Lower lobe of right lung (tissue), 2 donors: Measurements from ENCODE around the gene POLDIP2. TPM values are rescaled to one million over a fixed set of nuclear protein-coding genes. Genes with fewer than 3 reads are reported as not detected.

Experiments
- ATAC-seq, 2 donors: fragments of 200-7000 bp; cut with Tn5 transposase; one replicate each; pipeline ENCODE4 v1.9.1; 2020 to 2022; ENCODE audit warnings: mild to moderate bottlenecking in 2 of 2, moderate library complexity in 2 of 2
- DNase-seq: peaks from one replicate; pipeline ENCODE4 v3.0.0-alpha.2; 2020
- H3K27ac ChIP-seq: fragments of 200-600 bp; one replicate; pipeline ENCODE4 v1.8.0; 2022
- H3K27me3 ChIP-seq: fragments of 200-600 bp; one replicate; pipeline ENCODE4 v1.8.0; 2022; ENCODE audit warnings: low read depth
- H3K36me3 ChIP-seq: fragments of 200-600 bp; one replicate; pipeline ENCODE4 v1.8.0; 2022; ENCODE audit warnings: mild to moderate bottlenecking
- H3K4me1 ChIP-seq: fragments of 200-600 bp; one replicate; pipeline ENCODE4 v1.8.0; 2022
- H3K4me3 ChIP-seq: fragments of 200-600 bp; one replicate; pipeline ENCODE4 v1.8.0; 2022; ENCODE audit warnings: mild to moderate bottlenecking
- H3K9me3 ChIP-seq: fragments of 200-600 bp; one replicate; pipeline ENCODE4 v1.8.0; 2022
- intact Hi-C: fragments of 100-400 bp; cut with DNase I; formaldehyde crosslinking; loops from one replicate; pipeline ENCODE4 v1.11.0; 2022
- total RNA-seq: library from RNA; stranded (reverse); fragmentation: NEBNext Ultra II Directional; extraction: Animal tissue kit (Norgen Biotek cat#: 25700); gene quantifications from one replicate; pipeline ENCODE4 v1.2.1, GENCODE V29; 2021
- TF ChIP-seq, protein P1 (sequence below): fragments of 200-600 bp; IDR thresholded peaks from one replicate; pipeline ENCODE4 v1.8.0; 2022; ENCODE audit warnings: antibody characterized with exemption, mild to moderate bottlenecking
- donor health status: DM: no; HTN: yes; CAD: no; lungs with severe emphysema.

POLDIP2 gene
- total RNA-seq, 1 donor from 2014 or later, result 54.7 TPM

DNA sequence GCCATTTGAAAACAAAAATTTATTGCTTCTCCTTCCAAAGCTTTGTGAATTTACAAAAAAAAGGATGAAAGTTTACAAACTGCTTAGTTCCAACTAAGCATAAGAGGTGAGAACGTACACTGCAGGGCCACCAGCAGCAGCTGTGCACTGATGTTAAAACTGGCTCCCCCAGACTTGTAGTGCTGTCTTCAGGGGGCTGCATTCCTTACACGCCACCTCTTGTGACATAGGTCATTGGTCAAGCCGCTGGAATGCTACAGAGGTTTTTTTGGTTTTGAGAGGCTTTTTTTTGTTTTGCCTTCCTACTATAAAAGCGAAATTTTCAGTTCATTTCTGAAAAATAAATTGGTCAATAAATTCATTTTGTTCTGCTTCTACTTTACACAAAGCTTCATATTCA, 29.0 kb downstream of the POLDIP2 start:
- Histone ChIP-seq H3K27me3 (no peaks in the 10 kb centered on the region), H3K27ac (no peak overlapping the region), H3K36me3 (peaks cover 50% of the 10 kb centered on the region), H3K9me3 (no peaks in the 10 kb centered on the region), H3K4me1 (peaks cover 12% of the 10 kb centered on the region), H3K4me3 (no peak overlapping the region)
- ATAC-seq (no peak), DNase-seq (no peak)
- TF ChIP-seq, protein P1, sequence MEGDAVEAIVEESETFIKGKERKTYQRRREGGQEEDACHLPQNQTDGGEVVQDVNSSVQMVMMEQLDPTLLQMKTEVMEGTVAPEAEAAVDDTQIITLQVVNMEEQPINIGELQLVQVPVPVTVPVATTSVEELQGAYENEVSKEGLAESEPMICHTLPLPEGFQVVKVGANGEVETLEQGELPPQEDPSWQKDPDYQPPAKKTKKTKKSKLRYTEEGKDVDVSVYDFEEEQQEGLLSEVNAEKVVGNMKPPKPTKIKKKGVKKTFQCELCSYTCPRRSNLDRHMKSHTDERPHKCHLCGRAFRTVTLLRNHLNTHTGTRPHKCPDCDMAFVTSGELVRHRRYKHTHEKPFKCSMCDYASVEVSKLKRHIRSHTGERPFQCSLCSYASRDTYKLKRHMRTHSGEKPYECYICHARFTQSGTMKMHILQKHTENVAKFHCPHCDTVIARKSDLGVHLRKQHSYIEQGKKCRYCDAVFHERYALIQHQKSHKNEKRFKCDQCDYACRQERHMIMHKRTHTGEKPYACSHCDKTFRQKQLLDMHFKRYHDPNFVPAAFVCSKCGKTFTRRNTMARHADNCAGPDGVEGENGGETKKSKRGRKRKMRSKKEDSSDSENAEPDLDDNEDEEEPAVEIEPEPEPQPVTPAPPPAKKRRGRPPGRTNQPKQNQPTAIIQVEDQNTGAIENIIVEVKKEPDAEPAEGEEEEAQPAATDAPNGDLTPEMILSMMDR, result no peak
- intact Hi-C loops, result no loop called here

DNA sequence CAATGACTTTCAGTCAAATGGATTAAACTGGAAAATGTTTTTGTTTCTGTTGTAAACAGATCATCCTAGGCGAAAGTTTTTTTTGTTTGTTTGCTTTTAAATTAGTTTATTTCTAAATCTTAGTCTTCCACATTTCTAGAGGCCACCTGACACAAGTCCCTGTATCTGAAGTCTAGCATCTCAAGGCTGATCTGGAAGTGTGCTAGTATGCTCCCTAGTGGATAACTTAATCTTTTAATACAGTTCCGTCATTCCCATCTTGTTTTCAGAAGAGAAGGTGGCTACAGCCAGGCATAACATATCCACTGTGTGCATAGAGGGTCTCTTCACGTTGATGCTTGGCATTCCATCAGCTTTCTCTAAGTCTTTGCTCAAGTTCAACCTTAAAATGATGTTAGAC, 29.6 kb downstream of the POLDIP2 start:
- no peak for ATAC-seq
- Histone ChIP-seq H3K27ac (no peak overlapping the region), H3K4me1 (peaks cover 9% of the 10 kb centered on the region), H3K9me3 (no peaks in the 10 kb centered on the region), H3K36me3 (peaks cover 50% of the 10 kb centered on the region), H3K4me3 (no peak overlapping the region), H3K27me3 (no peaks in the 10 kb centered on the region)
- TF ChIP-seq, protein P1, result no peak
- intact Hi-C loops, result no loop called here
- DNase-seq, result no peak

DNA sequence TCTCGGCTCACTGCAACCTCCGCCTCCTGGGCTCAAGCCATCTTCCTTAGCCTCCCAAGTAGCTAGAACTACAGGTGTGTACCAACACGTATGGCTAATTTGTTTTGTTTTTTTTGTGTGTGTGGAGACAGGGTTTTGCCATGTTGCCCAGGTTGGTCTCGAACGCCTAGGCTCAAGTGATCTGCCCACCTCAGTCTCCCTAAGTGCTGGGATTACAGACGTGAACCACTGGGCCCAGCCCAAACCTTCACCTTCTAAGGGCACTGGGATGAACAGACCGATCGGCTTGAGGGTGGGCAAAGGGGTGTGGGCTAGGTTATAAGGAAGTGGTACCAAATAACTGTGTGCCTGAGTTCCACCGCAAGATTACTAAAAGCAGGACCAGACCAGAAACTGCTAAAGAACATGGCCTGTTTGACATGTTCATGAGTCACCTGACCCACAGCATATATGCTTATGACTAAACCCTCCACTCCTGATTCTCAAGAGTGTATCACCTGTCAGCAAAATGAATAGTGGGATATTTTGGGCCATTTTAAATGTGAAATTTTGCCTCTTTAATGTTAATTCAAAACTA, 30.2 kb downstream of the POLDIP2 start:
- Histone ChIP-seq H3K27ac (no peak overlapping the region), H3K36me3 (peaks cover 48% of the 10 kb centered on the region), H3K27me3 (no peaks in the 10 kb centered on the region), H3K9me3 (no peaks in the 10 kb centered on the region), H3K4me1 (peaks cover 9% of the 10 kb centered on the region), H3K4me3 (no peak overlapping the region)
- DNase-seq (no peak), ATAC-seq (no peak)
- TF ChIP-seq, protein P1, result no peak
- intact Hi-C loops, result no loop called here

DNA sequence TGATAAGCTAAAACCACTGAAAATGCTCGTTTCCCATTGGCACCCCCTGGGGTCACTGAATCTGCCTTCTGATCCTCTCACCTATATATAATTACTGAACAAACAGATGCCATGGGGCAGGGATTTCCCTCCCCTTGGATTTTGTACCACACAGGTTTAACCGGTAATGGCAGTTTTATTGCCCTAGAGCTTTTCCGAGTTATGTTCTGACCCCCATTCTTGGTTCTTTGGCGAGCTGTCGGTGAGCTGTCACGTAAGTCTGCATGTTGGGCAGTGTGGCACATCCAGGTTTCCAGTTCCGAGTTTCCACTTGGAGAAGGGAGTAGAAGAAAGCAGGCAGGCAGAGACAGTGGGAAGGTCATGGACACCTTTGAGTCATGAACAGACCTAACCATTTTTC, 31.2 kb downstream of the POLDIP2 start:
- Histone ChIP-seq H3K4me1 (peaks cover 9% of the 10 kb centered on the region), H3K27ac (no peak overlapping the region), H3K4me3 (no peak overlapping the region), H3K36me3 (peaks cover 38% of the 10 kb centered on the region), H3K9me3 (no peaks in the 10 kb centered on the region), H3K27me3 (no peaks in the 10 kb centered on the region)
- TF ChIP-seq, protein P1, result no peak
- no peak for ATAC-seq
- no peak for DNase-seq
- intact Hi-C loops, result no loop called here

DNA sequence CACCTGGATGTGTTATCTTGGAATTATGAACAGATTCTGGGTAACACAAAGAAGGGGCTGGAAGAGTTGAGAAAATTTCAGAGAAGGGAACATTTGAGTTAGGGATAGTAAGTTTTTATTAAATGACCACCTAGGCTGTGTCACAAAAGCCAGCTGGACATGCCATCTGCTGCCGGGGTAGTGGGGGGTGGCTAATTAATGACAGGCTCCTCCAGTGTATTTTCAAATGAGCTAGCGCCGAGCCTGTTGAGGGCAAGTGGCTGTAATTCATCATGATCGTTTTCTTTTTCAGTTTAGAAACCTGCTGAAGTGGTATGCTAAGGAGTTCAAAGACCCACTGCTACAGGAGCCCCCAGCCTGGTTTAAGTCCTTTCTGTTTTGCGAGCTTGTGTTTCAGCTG, 32.1 kb downstream of the POLDIP2 start:
- no peak overlapping the region for H3K27ac ChIP-seq
- no peak for DNase-seq
- no peaks in the 10 kb centered on the region for H3K9me3 ChIP-seq
- intact Hi-C loops, result no loop called here
- no peak overlapping the region for H3K4me3 ChIP-seq
- ATAC-seq, result no peak
- H3K4me1 ChIP-seq, result peaks cover 10% of the 10 kb centered on the region
- TF ChIP-seq, protein P1, result no peak
- H3K36me3 ChIP-seq, result peaks cover 29% of the 10 kb centered on the region
- H3K27me3 ChIP-seq, result no peaks in the 10 kb centered on the region
